ENCODE results near the gene GABRQ. TPM values are rescaled to one million over a fixed set of nuclear protein-coding genes. Genes with fewer than 3 reads are reported as not detected.
A peak's percentile ranks its signal among the peaks of the same experiment; 100 is the strongest.

Gene GABRQ
- total RNA-seq, 1 donor from 2014 or later: not detected

DNA sequence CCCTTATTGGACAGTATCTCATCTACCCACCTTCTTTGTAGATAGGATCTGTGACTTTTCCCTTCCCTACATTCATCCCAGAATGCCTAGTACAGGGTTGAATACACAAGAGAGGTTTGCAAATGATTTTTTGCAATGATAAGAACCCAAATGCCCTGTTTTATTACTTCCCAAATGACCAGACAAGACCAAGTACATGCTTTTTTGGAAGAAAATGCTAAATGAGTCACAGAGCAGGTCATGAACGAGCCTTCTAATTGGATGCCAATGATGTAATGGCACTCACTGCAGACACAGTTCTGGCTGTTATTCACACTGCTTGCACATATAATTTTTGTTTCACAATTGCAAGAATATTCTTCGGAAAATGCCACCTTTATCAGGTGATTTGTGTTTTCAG is 17.8 kb upstream of the GABRQ start:
- no peaks in the 10 kb centered on the region for H3K27me3 ChIP-seq (ENCODE audit: low read depth)
- DNase-seq (no peak), ATAC-seq (no peak)
- intact Hi-C loops (cut with DNase I): no loop called here
- H3K9me3 ChIP-seq: no peaks in the 10 kb centered on the region
- H3K4me3 ChIP-seq: no peak overlapping the region
- no peaks in the 10 kb centered on the region for H3K36me3 ChIP-seq
- H3K27ac ChIP-seq: no peak overlapping the region
- H3K4me1 ChIP-seq: no peaks in the 10 kb centered on the region
- TF ChIP-seq, protein P1, sequence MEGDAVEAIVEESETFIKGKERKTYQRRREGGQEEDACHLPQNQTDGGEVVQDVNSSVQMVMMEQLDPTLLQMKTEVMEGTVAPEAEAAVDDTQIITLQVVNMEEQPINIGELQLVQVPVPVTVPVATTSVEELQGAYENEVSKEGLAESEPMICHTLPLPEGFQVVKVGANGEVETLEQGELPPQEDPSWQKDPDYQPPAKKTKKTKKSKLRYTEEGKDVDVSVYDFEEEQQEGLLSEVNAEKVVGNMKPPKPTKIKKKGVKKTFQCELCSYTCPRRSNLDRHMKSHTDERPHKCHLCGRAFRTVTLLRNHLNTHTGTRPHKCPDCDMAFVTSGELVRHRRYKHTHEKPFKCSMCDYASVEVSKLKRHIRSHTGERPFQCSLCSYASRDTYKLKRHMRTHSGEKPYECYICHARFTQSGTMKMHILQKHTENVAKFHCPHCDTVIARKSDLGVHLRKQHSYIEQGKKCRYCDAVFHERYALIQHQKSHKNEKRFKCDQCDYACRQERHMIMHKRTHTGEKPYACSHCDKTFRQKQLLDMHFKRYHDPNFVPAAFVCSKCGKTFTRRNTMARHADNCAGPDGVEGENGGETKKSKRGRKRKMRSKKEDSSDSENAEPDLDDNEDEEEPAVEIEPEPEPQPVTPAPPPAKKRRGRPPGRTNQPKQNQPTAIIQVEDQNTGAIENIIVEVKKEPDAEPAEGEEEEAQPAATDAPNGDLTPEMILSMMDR (IDR thresholded peaks at IDR 0.05): no peak

DNA sequence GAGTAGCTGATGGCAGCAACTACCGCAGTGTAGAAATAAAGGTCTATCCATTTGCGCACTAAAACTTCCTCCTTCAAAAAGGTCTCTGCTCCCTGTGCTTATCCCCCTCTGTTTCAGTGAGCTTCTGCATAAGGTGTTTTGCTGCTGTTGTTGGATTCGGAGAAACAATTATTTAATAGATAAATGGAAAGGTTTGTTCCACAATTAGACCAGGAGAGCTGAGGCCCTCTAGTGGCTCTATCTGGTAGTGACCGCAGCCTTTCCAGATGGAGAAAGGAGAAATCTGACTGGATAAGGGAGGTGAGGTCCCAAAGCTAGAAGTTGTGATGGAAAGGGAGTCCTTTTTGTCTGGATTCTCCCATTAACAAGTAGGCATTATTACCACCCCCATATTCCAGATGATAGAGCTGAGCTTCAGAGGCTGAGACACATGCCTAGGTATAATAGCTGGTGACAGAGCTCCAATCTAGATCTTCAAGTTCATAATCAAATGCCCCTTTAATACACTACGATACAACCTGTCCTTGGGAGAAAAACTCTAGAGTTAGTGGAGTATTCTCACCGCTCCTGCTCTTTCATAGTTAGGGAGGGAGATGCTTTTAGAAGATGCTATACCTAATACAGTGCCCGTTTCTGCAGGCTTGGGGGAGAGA is 5.1 kb upstream of the GABRQ start:
- peak in 1 of 2 donors; percentile 61 for ATAC-seq
- H3K36me3 ChIP-seq: no peaks in the 10 kb centered on the region
- H3K9me3 ChIP-seq: no peaks in the 10 kb centered on the region
- intact Hi-C loops (cut with DNase I): loop anchor here (10.0 kb wide), 1 partner anchor 878 kb away; no protein-coding TSS in a partner anchor
- TF ChIP-seq, protein P1 (IDR thresholded peaks at IDR 0.05): peak; percentile 67
- H3K27ac ChIP-seq: no peak overlapping the region
- H3K27me3 ChIP-seq (ENCODE audit: low read depth): peaks cover 13% of the 10 kb centered on the region
- no peak for DNase-seq
- no peaks in the 10 kb centered on the region for H3K4me1 ChIP-seq
- no peak overlapping the region for H3K4me3 ChIP-seq

DNA sequence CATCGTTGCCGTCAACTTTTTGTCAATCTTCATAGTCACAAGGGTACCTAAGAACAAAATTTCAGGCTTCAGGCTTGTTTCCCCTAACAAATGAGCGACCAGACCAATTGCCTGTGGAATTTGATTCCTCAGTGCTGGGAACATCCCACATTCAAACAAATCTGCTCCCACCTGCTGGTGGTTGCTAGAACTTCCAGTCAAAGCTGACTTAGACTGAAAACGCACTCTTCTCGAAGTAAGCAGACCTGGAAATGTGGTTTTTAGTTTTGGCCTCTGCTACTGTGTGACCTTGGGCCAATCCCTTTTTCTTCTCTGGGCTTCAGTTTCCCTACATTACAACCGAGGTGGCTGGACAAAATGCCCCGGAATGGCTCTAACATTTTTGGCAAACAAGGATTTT is 1.8 kb upstream of the GABRQ start:
- no peak for DNase-seq
- Histone ChIP-seq H3K4me1 (no peaks in the 10 kb centered on the region), H3K36me3 (no peaks in the 10 kb centered on the region), H3K9me3 (no peaks in the 10 kb centered on the region), H3K4me3 (no peak overlapping the region), H3K27ac (no peak overlapping the region), H3K27me3 (ENCODE audit: low read depth) (peaks cover 29% of the 10 kb centered on the region)
- TF ChIP-seq, protein P1 (IDR thresholded peaks at IDR 0.05): peak; percentile 42
- intact Hi-C loops (cut with DNase I): loop anchor here (10.0 kb wide), 1 partner anchor 881 kb away; no protein-coding TSS in a partner anchor
- ATAC-seq: peak in 1 of 2 donors; percentile 43

DNA sequence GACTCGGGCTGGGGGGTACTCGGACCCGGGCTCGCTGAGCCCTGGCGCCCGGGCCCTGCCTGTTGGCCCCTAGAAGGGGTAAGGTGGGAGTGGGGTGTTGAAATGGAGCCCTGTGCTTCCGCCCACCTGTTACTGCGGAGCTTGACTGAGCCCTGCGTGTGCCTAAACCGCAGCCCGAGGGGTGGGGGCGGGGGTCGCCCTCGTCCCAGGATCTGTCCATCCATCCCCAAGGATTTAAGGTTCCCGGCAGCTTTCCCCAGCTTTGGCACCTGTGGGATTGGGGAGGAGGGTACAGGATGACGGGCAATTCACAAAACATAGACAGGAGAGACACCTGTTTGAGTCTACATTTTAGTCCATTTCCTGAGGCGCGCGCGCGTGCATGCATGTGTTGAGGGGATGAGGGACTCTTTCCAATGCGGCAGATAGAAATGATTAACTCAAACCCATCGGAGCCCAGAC is 779 bp downstream of the GABRQ start:
- no peaks in the 10 kb centered on the region for H3K4me1 ChIP-seq
- DNase-seq (no peak), ATAC-seq (no peak)
- no peaks in the 10 kb centered on the region for H3K9me3 ChIP-seq
- peaks cover 29% of the 10 kb centered on the region for H3K27me3 ChIP-seq (ENCODE audit: low read depth)
- TF ChIP-seq, protein P1 (IDR thresholded peaks at IDR 0.05): no peak
- H3K36me3 ChIP-seq: no peaks in the 10 kb centered on the region
- H3K4me3 ChIP-seq: no peak overlapping the region
- intact Hi-C loops (cut with DNase I): loop anchor here (10.0 kb wide), 1 partner anchor 884 kb away; no protein-coding TSS in a partner anchor
- no peak overlapping the region for H3K27ac ChIP-seq

DNA sequence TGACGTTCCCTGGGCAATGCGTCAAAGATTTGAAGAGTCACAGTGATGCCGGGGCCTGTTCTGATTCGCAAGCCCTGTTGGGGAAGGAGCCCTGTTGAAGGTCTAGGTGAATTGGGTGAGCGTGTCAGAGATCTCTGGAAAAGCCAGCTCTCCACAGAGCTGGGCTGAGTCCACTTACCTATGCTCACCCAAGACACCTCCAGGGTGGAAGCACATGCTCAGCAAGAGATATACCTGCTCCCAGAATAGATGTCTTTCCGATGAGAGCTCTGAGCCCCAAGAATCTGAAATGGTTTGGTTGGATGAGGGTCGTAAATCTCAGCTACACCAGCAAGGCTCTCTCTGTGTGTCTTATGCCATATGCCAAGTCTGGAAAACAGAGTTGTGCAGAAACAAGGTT is 1.7 kb downstream of the GABRQ start:
- Histone ChIP-seq H3K4me1 (no peaks in the 10 kb centered on the region), H3K36me3 (no peaks in the 10 kb centered on the region), H3K9me3 (no peaks in the 10 kb centered on the region), H3K4me3 (no peak overlapping the region), H3K27ac (no peak overlapping the region), H3K27me3 (ENCODE audit: low read depth) (peaks cover 29% of the 10 kb centered on the region)
- intact Hi-C loops (cut with DNase I): loop anchor here (10.0 kb wide), 1 partner anchor 885 kb away; no protein-coding TSS in a partner anchor
- TF ChIP-seq, protein P1 (IDR thresholded peaks at IDR 0.05): no peak
- ATAC-seq (no peak), DNase-seq (no peak)
